Esophagus muscularis mucosa (tissue), 4 donors: ENCODE results near the gene STMN3. TPM values are rescaled to one million over a fixed set of nuclear protein-coding genes. Genes with fewer than 3 reads are reported as not detected.
A peak's percentile ranks its signal among the peaks of the same experiment; 100 is the strongest.
"Not testable (repeated sequence)": the region's sequence is repeated elsewhere in the genome, so short reads cannot be mapped to it uniquely, and the experiment has no call there.

Experiments
- DNase-seq: peaks from one replicate; pipeline ENCODE4 v3.0.0-alpha.2; 2017; ENCODE audit errors: extremely low spot score
- H3K27ac ChIP-seq, 4 donors: fragments of 200-600 bp; sonication (generic); replicated peaks in 1 of 4; 1 replicate in 3 of 4; 2 replicates in 1 of 4; pipeline ENCODE4 v1.5.1; 2016 to 2019; ENCODE audit warnings: mild to moderate bottlenecking in 1 of 4
- H3K27me3 ChIP-seq, 4 donors: fragments of 200-600 bp; sonication (generic); one replicate each; pipeline versions ENCODE4 v1.5.1 to v1.6.0; 2016 to 2019
- H3K36me3 ChIP-seq, 4 donors: fragments of 200-600 bp; sonication (generic); one replicate each; pipeline ENCODE4 v1.5.1; 2016 to 2019
- H3K4me1 ChIP-seq, 4 donors: fragments of 200-600 bp; sonication (generic); one replicate each; pipeline ENCODE4 v1.5.1; 2016 to 2019
- H3K4me3 ChIP-seq, 4 donors: fragments of 200-600 bp; sonication (generic); 1 replicate in 2 of 4; 2 replicates in 2 of 4; pipeline ENCODE4 v1.5.1; 2016 to 2019; ENCODE audit warnings: mild to moderate bottlenecking in 4 of 4, moderate library complexity in 1 of 4
- H3K9me3 ChIP-seq, 4 donors: fragments of 200-600 bp; sonication (generic); 1 replicate in 3 of 4; 2 replicates in 1 of 4; pipeline ENCODE4 v1.5.1; 2016 to 2019
- EP300 ChIP-seq: sonication (generic); formaldehyde crosslinking; IDR thresholded peaks from one replicate; pipeline ENCODE4 v1.6.1; 2017; ENCODE audit warnings: antibody characterized with exemption
- POLR2A ChIP-seq: fragments of 450-650 bp; IDR thresholded peaks from one replicate; pipeline ENCODE4 v1.6.1; 2017; ENCODE audit warnings: antibody characterized with exemption, moderate library complexity, mild to moderate bottlenecking, low read depth
- POLR2AphosphoS5 ChIP-seq, 2 donors: sonication (generic); formaldehyde crosslinking; IDR thresholded peaks; one replicate each; pipeline ENCODE4 v1.6.1; 2017; ENCODE audit warnings: antibody characterized with exemption in 2 of 2
- WGBS: methylation state at CpG from one replicate; pipeline ENCODE4 v1.1.5; 2018; 5-methylcytosine and 5-hydroxymethylcytosine counted together
- intact Hi-C: fragments of 100-400 bp; cut with DNase I; formaldehyde crosslinking; loops from one replicate; pipeline ENCODE4 v1.15.1; 2023
- total RNA-seq, 4 donors: library from RNA; depleted of rRNA; stranded (reverse); fragments of >200 nt; gene quantifications; one replicate each; pipeline versions ENCODE4 v1.1.0 to v1.2.1, GENCODE V29; 2016
- TF ChIP-seq, protein P1 (sequence below), 3 experiments: fragments of 200-600 bp in 2 of 3; fragments of 450-650 bp in 1 of 3; sonication (generic) in 2 of 3; IDR thresholded peaks; one replicate each; pipeline ENCODE4 v1.5.1; 2017 to 2019; ENCODE audit warnings: antibody characterized with exemption in 3 of 3, mild to moderate bottlenecking in 2 of 3, moderate library complexity in 1 of 3

STMN3 gene
- total RNA-seq, 4 donors from 2014 or later, result 13.3 to 47.4 (median 28.9) TPM

DNA sequence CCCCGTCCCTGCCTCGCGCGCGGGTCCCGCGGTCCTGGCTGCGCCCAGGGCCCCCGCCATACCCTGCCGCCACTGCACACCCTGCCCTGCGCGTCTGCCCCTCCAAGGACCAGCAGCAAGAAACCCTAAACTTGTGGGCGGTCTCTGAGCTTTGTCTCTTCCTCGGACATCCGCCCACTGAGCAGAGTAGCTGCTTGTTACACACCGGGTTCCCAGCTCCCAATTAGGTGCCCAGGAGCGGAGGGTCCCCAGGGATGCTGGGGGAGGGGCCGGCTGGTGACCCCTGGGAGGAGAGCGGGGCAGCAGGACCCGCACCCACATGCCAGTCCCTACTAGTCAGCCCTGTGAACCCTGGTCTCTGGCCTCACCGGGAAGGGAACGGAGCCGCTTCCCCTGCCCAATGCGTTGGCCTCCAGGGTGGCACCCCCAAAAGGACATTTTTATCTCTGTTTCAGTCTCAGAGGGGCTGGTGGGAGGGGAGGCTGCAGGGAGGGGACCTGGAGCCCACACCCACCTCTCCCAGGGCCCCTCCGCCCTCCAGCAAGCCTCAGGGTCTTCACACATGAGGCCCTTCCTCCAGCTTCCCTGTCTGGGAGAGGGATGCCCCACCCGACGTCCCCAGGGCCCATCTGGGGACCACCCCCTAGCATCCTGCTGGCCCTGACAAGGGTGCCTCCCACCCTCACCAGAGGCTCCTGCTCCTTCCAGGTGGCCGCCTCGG is 10.5 kb downstream of the STMN3 start:
- Histone ChIP-seq H3K27me3 (no peaks in the 10 kb centered on the region), H3K4me3 (peak overlapping the region; percentile 54 to 69 (median 62)), H3K9me3 (no peaks in the 10 kb centered on the region), H3K36me3 (no peaks in the 10 kb centered on the region), H3K27ac (peak overlapping the region; percentile 42 to 81 (median 64)), H3K4me1 (peaks cover 7 to 32% (median 21%) of the 10 kb centered on the region in 4 donors)
- TF ChIP-seq POLR2AphosphoS5 (IDR thresholded peaks at IDR 0.05) (no peak), POLR2A (no peak), EP300 (no peak)
- TF ChIP-seq, protein P1, sequence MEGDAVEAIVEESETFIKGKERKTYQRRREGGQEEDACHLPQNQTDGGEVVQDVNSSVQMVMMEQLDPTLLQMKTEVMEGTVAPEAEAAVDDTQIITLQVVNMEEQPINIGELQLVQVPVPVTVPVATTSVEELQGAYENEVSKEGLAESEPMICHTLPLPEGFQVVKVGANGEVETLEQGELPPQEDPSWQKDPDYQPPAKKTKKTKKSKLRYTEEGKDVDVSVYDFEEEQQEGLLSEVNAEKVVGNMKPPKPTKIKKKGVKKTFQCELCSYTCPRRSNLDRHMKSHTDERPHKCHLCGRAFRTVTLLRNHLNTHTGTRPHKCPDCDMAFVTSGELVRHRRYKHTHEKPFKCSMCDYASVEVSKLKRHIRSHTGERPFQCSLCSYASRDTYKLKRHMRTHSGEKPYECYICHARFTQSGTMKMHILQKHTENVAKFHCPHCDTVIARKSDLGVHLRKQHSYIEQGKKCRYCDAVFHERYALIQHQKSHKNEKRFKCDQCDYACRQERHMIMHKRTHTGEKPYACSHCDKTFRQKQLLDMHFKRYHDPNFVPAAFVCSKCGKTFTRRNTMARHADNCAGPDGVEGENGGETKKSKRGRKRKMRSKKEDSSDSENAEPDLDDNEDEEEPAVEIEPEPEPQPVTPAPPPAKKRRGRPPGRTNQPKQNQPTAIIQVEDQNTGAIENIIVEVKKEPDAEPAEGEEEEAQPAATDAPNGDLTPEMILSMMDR (IDR thresholded peaks at IDR 0.05), result no peak
- 92% methylated on average over 13 of the region's 29 CpGs for WGBS
- no peak for DNase-seq
- intact Hi-C loops, result no loop called here

DNA sequence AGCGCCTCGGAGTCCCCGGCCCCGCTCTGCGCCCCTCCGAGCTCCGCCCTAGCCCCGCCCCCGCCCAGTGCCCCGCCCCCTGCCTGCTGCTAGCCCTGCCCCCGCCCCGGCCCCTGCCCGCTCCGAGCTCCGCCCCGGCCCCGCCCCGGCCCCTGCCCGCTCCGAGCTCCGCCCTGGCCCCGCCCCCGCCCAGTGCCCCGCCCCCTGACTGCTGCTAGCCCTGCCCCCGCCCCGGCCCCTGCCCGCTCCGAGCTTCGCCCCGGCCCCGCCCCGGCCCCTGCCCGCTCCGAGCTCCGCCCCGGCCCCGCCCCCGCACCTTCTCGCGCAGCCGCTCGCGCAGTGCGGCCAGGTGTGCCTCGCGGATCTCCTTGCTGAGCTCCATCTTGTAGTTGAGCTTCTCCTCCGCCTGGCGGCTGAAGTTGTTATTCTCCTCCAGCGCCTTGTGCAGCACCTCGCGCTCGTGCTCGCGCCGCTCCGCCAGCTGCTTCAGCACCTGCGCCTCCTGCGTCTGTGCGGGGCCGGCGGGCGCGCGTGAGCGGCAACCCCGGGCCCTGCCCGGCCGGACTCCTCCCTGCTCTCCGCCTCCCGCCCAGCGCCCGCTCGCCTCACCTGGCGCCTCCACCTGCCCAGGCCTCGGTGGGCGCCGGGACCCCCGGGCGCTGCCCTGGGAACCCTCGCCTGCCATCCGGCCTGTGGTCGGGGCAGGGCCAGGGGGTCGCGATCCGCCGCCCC is 11.3 kb downstream of the STMN3 start:
- no peaks in the 10 kb centered on the region for H3K27me3 ChIP-seq
- intact Hi-C loops, result no loop called here
- no peaks in the 10 kb centered on the region for H3K36me3 ChIP-seq
- no CpG with 5 or more reads among the region's 86 CpGs for WGBS
- TF ChIP-seq, protein P1 (IDR thresholded peaks at IDR 0.05), result peak; percentile 24 to 52 (median 31)
- peak in 1 of 2 donors; percentile 29 for TF ChIP-seq POLR2AphosphoS5 (IDR thresholded peaks at IDR 0.05)
- no peak for TF ChIP-seq POLR2A
- TF ChIP-seq EP300, result no peak
- H3K27ac ChIP-seq, result peak overlapping the region; percentile 74 to 85 (median 79)
- peaks cover 7 to 32% (median 21%) of the 10 kb centered on the region in 4 donors for H3K4me1 ChIP-seq
- DNase-seq, result peak; percentile 98
- H3K9me3 ChIP-seq, result no peaks in the 10 kb centered on the region
- peak overlapping the region; percentile 54 to 69 (median 62) for H3K4me3 ChIP-seq

DNA sequence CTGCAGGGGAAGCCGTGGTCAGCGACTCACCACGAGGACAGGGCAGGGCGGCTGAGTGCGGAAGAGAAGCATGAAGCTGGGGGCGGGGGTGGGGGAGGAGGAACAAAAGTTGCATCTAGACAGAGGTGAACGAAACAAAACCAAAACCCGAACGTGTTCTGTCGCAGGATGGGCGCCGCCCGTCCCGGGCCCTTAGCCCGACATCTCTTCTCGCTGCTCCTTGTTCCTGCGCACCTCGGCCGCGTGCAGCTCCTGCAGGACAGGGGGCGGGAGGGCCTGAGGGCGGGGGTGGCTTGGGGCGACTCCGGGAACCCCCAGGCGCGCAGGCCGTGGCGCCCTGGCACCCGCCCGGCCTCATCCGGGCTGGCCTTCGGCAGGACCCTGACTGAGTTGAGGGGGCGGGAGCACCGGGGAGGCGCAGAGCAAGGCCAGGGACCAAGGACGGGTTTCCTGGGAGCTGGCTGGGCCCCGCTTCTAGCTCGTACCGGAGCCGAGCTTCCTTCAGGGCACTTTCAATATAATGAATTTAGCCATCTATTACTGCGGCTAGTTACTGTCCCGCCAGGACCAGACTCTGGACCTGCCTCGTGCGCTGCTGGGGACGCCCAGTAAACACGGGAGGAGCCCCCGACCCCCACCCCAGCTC is 12.0 kb downstream of the STMN3 start:
- H3K27ac ChIP-seq, result peak overlapping the region; percentile 68 to 85 (median 76)
- WGBS, result 15% methylated on average over 18 of the region's 47 CpGs
- no peak for DNase-seq
- peak in 1 of 2 donors; percentile 36 for TF ChIP-seq POLR2AphosphoS5 (IDR thresholded peaks at IDR 0.05)
- TF ChIP-seq EP300, result no peak
- TF ChIP-seq POLR2A, result peak; percentile 21
- intact Hi-C loops, result no loop called here
- H3K9me3 ChIP-seq, result no peaks in the 10 kb centered on the region
- H3K4me1 ChIP-seq, result peaks cover 7 to 32% (median 21%) of the 10 kb centered on the region in 4 donors
- peak overlapping the region; percentile 54 to 69 (median 59) for H3K4me3 ChIP-seq
- no peaks in the 10 kb centered on the region for H3K27me3 ChIP-seq
- no peaks in the 10 kb centered on the region for H3K36me3 ChIP-seq

DNA sequence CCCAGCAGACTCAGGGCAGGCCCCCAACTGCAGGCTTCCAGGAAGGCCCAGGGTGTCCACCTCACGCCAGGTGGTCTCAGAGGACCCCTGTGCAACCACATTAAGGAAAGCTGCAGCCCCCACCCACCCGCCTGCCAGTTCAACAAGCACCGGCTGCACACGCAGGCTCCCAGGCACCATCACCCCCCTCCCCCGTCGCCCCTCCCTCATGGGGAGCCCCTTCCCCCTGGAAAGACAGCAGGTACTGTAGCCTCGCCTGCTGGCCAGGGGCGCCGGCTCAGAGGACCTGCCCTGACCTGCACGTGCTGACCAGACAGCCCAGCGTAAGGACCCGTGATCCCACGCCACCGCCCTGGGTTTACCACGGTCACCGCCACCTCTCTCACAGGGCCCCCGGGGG is 12.5 kb downstream of the STMN3 start:
- H3K9me3 ChIP-seq, intact Hi-C loops, DNase-seq, H3K27me3 ChIP-seq, H3K36me3 ChIP-seq: not testable (repeated sequence)
- Histone ChIP-seq H3K27ac (peak overlapping the region in 1 of 4 donors; percentile 53), H3K4me1 (peaks cover 7 to 32% (median 21%) of the 10 kb centered on the region in 4 donors), H3K4me3 (peak overlapping the region; percentile 45 to 61 (median 56))
- WGBS, result 83% methylated on average over 1 of the region's 17 CpGs

DNA sequence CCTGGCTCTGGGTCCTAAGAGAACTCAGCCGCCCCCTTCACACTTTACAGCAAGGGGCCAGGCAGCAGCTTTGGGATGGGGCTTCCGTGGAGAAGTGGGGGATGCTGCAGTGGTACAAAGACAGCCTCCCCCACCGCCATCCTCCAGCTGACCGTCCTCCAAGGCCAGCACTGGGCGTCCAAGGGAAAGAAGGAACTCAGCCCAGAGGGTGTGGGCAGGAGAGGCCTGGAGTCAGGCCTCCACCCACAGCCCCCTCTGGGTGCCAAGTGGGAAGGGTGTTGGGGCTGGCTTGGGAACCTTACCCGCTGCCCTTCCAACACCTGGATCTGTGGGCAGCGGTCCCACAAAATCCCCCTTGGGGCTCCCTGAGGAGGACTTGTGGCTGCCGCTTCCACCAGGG is 13.1 kb downstream of the STMN3 start:
- Histone ChIP-seq H3K9me3 (no peaks in the 10 kb centered on the region), H3K4me1 (peaks cover 7 to 32% (median 21%) of the 10 kb centered on the region in 4 donors), H3K27me3 (no peaks in the 10 kb centered on the region), H3K36me3 (no peaks in the 10 kb centered on the region), H3K27ac (peak overlapping the region; percentile 45 to 62 (median 52)), H3K4me3 (peak overlapping the region; percentile 45 to 61 (median 56))
- no peak for DNase-seq
- TF ChIP-seq POLR2AphosphoS5 (IDR thresholded peaks at IDR 0.05), result no peak
- TF ChIP-seq, protein P1 (IDR thresholded peaks at IDR 0.05), result no peak
- no peak for TF ChIP-seq POLR2A
- no peak for TF ChIP-seq EP300
- WGBS, result 62% methylated on average over 5 of the region's 8 CpGs
- intact Hi-C loops, result no loop called here
